SU-DHL-6 (cell line): ENCODE results near the gene PFKFB1.

Experiments
- H2AFZ ChIP-seq: fragments of 200-600 bp; sonication (generic); 2 replicates; pipeline ENCODE4 v1.6.1; 2014; ENCODE audit warnings: low read depth, mild to moderate bottlenecking, moderate library complexity, mixed read lengths, antibody characterized with exemption, low read length; ENCODE audit not compliant: severe bottlenecking
- H3F3A ChIP-seq: fragments of 200-600 bp; shearing (Covaris generic); 2 replicates; pipeline ENCODE4 v1.6.0; 2016; ENCODE audit warnings: antibody characterized with exemption, mild to moderate bottlenecking; ENCODE audit not compliant: insufficient read depth
- H3K27ac ChIP-seq: fragments of 200-600 bp; sonication (generic); 2 replicates; pipeline ENCODE4 v1.5.1; 2016; ENCODE audit warnings: low read depth, mild to moderate bottlenecking, low read length, moderate library complexity, mixed read lengths
- H3K27me3 ChIP-seq: fragments of 200-600 bp; sonication (generic), shearing (Covaris generic); 2 replicates; pipeline ENCODE4 v1.6.0; 2014; ENCODE audit warnings: mild to moderate bottlenecking, low read length
- H3K36me3 ChIP-seq: fragments of 200-600 bp; sonication (generic); 2 replicates; pipeline ENCODE4 v1.6.1; 2014; ENCODE audit warnings: mild to moderate bottlenecking, low read length, mixed read lengths
- H3K4me2 ChIP-seq: fragments of 300-600, 200-600 bp; shearing (Covaris generic), sonication (generic); 2 replicates; pipeline ENCODE4 v1.6.0; 2014; ENCODE audit warnings: low read length, low read depth, mild to moderate bottlenecking; ENCODE audit not compliant: poor library complexity, severe bottlenecking
- H3K4me3 ChIP-seq: fragments of 200-600 bp; sonication (generic); 2 replicates; pipeline ENCODE4 v1.5.1; 2014; ENCODE audit warnings: antibody characterized with exemption, low read length, mild to moderate bottlenecking, mixed read lengths; ENCODE audit not compliant: insufficient read depth, poor library complexity, severe bottlenecking
- H3K79me2 ChIP-seq: fragments of 200-600 bp; sonication (generic); 2 replicates; pipeline ENCODE4 v1.6.1; 2014; ENCODE audit warnings: mild to moderate bottlenecking, low read length, moderate library complexity; ENCODE audit not compliant: insufficient read depth
- H3K9ac ChIP-seq: fragments of 200-600 bp; sonication (generic); 2 replicates; pipeline ENCODE4 v1.7.0; 2014; ENCODE audit warnings: mild to moderate bottlenecking, low read length
- H3K9me2 ChIP-seq: fragments of 200-600 bp; sonication (generic); replicated peaks from 2 replicates; pipeline ENCODE4 v1.6.1; 2014; ENCODE audit warnings: low read length; ENCODE audit not compliant: insufficient read depth
- H3K9me3 ChIP-seq: fragments of 200-600 bp; sonication (generic); 2 replicates; pipeline ENCODE4 v1.6.1; 2014; ENCODE audit warnings: low read length, mixed read lengths; ENCODE audit not compliant: insufficient read depth
- H4K20me1 ChIP-seq: fragments of 200-600 bp; sonication (generic); 2 replicates; pipeline ENCODE4 v1.6.1; 2014; ENCODE audit warnings: low read depth, mild to moderate bottlenecking, antibody characterized with exemption, low read length, moderate library complexity, mixed read lengths
- CTCF ChIP-seq: fragments of 200-600 bp; sonication (generic); IDR thresholded peaks from one replicate; pipeline ENCODE4 v1.5.1; 2017; ENCODE audit warnings: antibody characterized with exemption, mild to moderate bottlenecking, low read length, moderate library complexity; ENCODE audit not compliant: insufficient read depth, poor library complexity, severe bottlenecking
- EZH2phosphoT487 ChIP-seq: fragments of 200-600 bp; sonication (generic), shearing (Covaris generic); conservative IDR thresholded peaks from 2 replicates; pipeline ENCODE4 v1.6.1; 2018; ENCODE audit warnings: mild to moderate bottlenecking, antibody characterized with exemption, low read length, moderate library complexity, mixed read lengths

Gene PFKFB1

GRCh38 chrX:54934058-54934457 lies 59.9 kb downstream of the PFKFB1 start:
- no peak overlapping the region for H3K4me2 ChIP-seq
- H3K9me2 ChIP-seq, result no peaks in the 10 kb centered on the region
- no peak overlapping the region for H3K27ac ChIP-seq
- no peaks in the 10 kb centered on the region for H4K20me1 ChIP-seq
- no peak overlapping the region for H2AFZ ChIP-seq
- H3K79me2 ChIP-seq, result no peaks in the 10 kb centered on the region
- no peaks in the 10 kb centered on the region for H3F3A ChIP-seq
- H3K36me3 ChIP-seq, result no peaks in the 10 kb centered on the region
- TF ChIP-seq CTCF, result no peak
- H3K4me3 ChIP-seq, result no peak overlapping the region
- no peaks in the 10 kb centered on the region for H3K9me3 ChIP-seq
- no peak overlapping the region for H3K9ac ChIP-seq
- no peaks in the 10 kb centered on the region for H3K27me3 ChIP-seq

GRCh38 chrX:54933150-54933826 lies 60.7 kb downstream of the PFKFB1 start:
- H3K9ac ChIP-seq, result no peak overlapping the region
- no peaks in the 10 kb centered on the region for H3K27me3 ChIP-seq
- no peaks in the 10 kb centered on the region for H3K9me2 ChIP-seq
- H3K4me3 ChIP-seq, result no peak overlapping the region
- no peaks in the 10 kb centered on the region for H3K36me3 ChIP-seq
- no peaks in the 10 kb centered on the region for H4K20me1 ChIP-seq
- no peaks in the 10 kb centered on the region for H3K79me2 ChIP-seq
- TF ChIP-seq EZH2phosphoT487 (no peak), CTCF (no peak)
- H2AFZ ChIP-seq, result no peak overlapping the region
- H3F3A ChIP-seq, result no peaks in the 10 kb centered on the region
- no peaks in the 10 kb centered on the region for H3K9me3 ChIP-seq
- H3K4me2 ChIP-seq, result no peak overlapping the region
- H3K27ac ChIP-seq, result no peak overlapping the region

- Histone ChIP-seq H3K9me2 (no peaks in the 10 kb centered on the region), H3K27ac (no peak overlapping the region), H3K27me3 (no peaks in the 10 kb centered on the region), H4K20me1 (no peaks in the 10 kb centered on the region), H3K36me3 (no peaks in the 10 kb centered on the region), H3K9ac (no peak overlapping the region), H3K79me2 (no peaks in the 10 kb centered on the region), H3K4me2 (no peak overlapping the region), H3F3A (no peaks in the 10 kb centered on the region), H3K4me3 (no peak overlapping the region), H2AFZ (no peak overlapping the region), H3K9me3 (no peaks in the 10 kb centered on the region)
- no peak for TF ChIP-seq CTCF
- no peak for TF ChIP-seq EZH2phosphoT487
These were observed 62.9 kb downstream of the PFKFB1 start for GRCh38 chrX:54931107-54931506.
